GM04503 (cell line): ENCODE data around the gene UBE2R2.

ENCODE experiments used
- DNase-seq: peaks from one replicate; pipeline ENCODE4 v3.0.0-alpha.2; 2012; ENCODE audit warnings: low read depth

Gene UBE2R2

DNA sequence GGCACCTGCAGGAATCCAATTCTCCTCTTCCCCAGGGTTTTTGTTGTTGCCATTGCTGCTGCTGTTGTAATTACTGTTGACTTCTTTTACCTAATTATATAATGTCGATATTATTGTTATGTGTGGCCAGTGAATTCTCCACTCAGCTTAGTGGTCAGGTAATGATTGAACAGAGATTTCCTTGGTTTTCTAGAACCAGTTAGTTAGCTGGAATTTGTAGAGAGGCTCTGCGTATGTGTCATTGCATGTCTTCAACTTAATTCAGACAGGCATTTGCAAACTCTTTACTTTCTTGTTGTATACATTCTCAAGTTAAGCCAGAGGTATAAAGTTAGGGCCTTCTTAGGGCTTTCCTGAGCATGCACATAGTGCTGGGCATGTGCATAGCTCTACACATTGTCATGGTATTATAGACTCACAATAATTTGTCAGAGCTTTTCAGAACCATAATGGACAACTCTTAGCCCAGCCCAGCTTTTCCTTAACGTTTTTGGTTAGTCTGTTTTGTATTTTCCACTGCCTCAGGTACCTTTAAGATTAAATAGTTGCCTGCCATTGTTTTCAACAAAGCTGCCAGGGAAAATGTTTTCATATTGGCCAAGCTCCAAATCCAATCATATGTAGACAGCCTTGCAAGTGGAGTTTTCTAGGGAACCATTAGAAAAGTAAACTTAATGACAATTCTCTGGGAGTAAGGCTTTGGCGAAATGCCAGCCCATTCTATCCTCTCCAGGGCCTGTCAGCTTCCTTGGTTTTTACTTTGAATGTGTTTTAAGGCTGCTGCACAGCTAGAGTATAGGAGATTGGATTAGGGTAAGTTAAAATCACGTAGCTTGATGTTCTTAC, 68.1 kb downstream of the UBE2R2 start:
- DNase-seq: no peak

DNA sequence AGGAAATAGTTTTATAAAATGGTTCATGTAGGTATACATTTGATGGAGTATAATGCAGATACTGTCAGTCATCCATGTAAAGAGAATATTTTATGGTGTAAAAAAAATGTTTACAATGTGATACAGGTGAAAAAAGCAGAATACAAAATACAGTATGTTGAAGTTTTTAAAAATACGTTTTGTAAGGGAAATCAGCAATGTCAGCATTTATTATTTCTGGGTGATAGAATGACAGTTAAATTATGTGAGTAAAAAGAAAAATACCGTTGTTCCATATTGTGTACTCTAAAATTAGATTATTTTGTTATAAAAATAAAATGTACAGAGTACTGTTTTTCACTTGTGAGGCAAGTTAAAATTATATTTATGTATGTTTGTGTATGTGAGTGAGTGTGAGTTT, 69.0 kb downstream of the UBE2R2 start:
- no peak for DNase-seq

DNA sequence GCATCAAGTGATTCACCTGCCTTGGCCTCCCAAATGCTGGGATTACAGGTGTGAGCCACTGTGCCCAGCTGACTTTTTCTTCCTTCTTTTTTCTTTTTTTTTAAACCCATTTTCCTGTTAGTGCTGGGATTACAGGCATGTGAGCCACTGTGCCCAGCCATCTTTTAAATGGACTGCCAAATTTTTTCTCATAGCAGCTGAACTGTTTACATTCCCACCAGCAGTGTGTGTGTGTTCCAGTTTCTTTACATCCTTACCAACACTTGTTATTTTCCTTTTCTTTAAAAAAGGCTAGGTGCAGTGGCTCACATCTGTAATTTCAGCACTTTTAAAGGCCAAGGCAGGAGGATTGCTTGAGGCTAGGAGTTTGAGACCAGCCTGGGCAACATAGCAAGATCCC, 76.9 kb downstream of the UBE2R2 start:
- DNase-seq: no peak

GRCh38 chr9:33894316-33894715, 77.4 kb downstream of the UBE2R2 start:
- no peak for DNase-seq

DNA sequence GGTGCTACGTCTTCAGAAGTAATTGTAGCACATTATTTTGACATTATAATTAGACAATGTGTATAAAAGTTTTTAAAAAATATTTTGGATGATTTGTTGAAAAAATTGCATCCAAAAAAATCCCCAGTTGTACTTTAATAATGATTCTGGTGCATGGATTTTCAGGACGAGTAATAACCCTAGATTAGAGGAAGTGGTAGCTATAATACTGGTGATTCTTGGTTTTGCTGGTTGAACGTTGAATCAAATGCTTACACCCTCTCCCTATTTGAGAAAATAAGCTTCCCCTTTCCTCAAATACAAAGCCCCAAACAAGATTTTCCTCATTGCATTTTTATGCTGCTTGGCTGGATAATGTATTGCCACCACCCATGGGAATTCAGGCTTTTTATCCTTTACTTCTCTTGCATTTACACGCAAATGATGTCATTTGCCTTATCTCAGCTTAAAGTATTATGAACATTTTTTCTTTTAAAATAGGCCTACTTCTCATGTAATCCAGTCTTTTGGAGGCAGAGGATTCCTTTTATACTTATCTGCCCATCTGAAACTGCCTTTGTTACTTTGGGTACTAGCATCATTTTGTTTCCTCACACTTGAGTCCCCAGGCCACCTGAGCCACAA, 86.3 kb downstream of the UBE2R2 start:
- DNase-seq: no peak

DNA sequence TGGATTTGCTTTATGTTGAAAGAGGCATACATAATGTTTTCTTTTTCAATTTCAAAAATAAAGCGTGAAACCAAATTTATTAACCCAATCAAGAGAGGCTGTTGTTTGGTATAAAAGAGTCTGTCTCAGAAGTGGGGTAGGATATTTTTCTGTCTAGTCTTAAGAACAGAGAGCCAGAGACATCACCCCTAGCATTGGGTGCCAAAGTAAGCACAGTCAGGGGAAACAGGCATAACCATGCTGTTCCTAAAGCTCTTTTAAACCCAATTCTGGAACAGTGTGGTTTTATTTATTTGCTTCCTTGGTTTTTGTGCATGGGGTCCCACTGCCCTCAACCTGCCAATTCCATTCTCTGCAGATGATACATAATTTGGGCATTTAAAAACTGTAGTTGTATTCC, 88.2 kb downstream of the UBE2R2 start:
- no peak for DNase-seq

- no peak for DNase-seq
These were observed 89.8 kb downstream of the UBE2R2 start for GRCh38 chr9:33906769-33907168.

- no peak for DNase-seq
These were observed 90.4 kb downstream of the UBE2R2 start for GRCh38 chr9:33907347-33907746.

- no peak for DNase-seq
These were observed 91.2 kb downstream of the UBE2R2 start for GRCh38 chr9:33908114-33908513.

DNA sequence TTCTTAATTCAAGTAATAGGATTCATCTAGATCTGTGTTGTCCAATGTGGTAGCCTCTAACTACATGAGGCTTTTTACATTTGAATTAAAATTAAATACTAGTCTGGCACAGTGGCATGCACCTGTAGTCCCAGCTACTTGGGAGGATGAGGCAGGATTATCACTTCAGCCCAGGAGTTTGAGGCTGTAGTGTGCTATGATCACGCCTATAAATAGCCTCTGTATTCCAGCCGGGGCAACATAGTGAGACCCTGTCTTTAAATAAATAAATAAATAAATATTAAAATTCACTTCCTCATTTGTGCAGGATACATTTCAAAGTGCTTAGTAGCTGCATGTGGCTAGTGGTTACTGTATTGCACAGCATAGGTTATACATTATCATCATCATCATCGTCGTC, 91.8 kb downstream of the UBE2R2 start:
- no peak for DNase-seq

GRCh38 chr9:33913541-33913940, 96.6 kb downstream of the UBE2R2 start:
- no peak for DNase-seq

GRCh38 chr9:33914887-33915628, 98.1 kb downstream of the UBE2R2 start:
- no peak for DNase-seq

DNA sequence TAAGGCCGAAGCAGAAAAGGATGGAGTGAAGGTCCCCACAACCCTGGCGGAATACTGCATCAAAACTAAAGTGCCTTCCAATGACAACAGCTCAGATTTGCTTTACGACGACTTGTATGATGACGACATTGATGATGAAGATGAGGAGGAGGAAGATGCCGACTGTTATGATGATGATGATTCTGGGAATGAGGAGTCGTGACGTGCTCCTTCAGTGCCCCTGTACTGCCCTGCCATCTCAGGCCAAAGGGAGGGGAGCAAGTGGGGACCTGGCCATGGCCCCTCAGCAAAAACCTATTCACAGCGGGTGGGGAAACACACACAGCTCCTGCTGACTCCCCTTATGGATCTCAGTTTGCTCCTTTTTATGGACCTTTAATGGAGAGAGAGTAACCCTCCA, 100.1 kb downstream of the UBE2R2 start:
- no peak for DNase-seq

- no peak for DNase-seq
These were observed 102.4 kb downstream of the UBE2R2 start for GRCh38 chr9:33919276-33919897.

GRCh38 chr9:33921967-33922895, 105.3 kb downstream of the UBE2R2 start:
- DNase-seq: no peak

- DNase-seq: no peak
These were observed 106.1 kb downstream of the UBE2R2 start for GRCh38 chr9:33923079-33923478.

- DNase-seq: no peak
These were observed 107.2 kb downstream of the UBE2R2 start for GRCh38 chr9:33923998-33924701.

DNA sequence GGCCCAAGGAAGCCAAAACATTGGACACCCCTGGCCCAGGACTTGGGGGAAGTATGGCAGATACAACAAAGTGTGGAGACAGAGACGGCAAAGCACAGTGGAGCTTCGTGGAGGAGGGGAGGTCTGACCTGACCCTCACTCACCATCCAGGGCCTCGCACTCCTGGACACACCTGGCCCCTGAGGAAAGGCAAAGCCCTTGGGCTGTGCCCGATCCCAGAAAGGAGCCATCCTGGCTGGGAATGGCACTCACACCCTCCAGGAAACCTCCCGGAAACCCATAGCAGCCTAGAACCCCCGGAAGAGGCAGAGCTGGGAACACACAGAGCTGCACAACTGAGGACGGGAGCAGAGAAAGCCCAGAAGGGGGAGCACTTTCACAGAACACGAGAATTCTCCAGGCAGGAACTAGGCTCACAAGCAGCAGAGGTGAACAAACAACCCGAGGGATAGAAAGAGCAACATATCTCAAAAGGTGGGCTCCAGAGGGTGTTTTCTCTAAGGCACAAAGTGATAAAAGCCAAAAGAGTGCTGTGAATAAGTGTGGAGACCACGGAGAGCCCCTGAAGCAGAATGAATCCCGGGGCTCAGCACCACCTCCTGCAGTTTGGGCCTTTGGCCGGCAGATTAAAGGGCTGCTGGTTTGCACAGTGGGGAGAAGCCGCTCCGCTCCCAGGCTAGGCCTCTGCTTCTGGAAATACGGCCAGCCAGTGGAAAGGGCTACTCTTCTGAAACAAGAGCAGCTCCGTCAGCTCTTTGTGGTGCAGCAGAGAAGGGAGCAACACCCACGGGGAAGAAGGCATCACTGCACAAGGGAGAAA, 108.2 kb downstream of the UBE2R2 start:
- DNase-seq: peak; percentile 14

- DNase-seq: no peak
These were observed 110.0 kb downstream of the UBE2R2 start for GRCh38 chr9:33926746-33927485.
